BLaER1 treated with 17β-estradiol and CSF1 and Interleukin-3, amounts not matched to agents 10 nM and 100 nM (cell line): ENCODE results near the gene HHIPL2.

Experiments
- H3K27ac ChIP-seq, 11 experiments: shearing (Covaris generic); formaldehyde crosslinking; 2 replicates each; pipeline ENCODE4 v1.8.1; 2022
- H3K27me3 ChIP-seq, 11 experiments: shearing (Covaris generic); formaldehyde crosslinking; 2 replicates each; pipeline ENCODE4 v1.8.1; 2022
- H3K36me3 ChIP-seq, 11 experiments: shearing (Covaris generic); formaldehyde crosslinking; 2 replicates each; pipeline ENCODE4 v1.8.1; 2022
- H3K4me1 ChIP-seq, 10 experiments: shearing (Covaris generic); formaldehyde crosslinking; 2 replicates each; pipeline ENCODE4 v1.8.1; 2022
- H3K4me2 ChIP-seq, 11 experiments: shearing (Covaris generic); formaldehyde crosslinking; 2 replicates each; pipeline ENCODE4 v1.8.1; 2022
- H3K4me3 ChIP-seq, 10 experiments: shearing (Covaris generic); formaldehyde crosslinking; 2 replicates each; pipeline ENCODE4 v1.8.1; 2022
- H3K9ac ChIP-seq, 11 experiments: shearing (Covaris generic); formaldehyde crosslinking; 2 replicates each; pipeline ENCODE4 v1.8.1; 2022
- H3K9me3 ChIP-seq, 11 experiments: shearing (Covaris generic); formaldehyde crosslinking; replicated peaks in 1 of 11; 2 replicates each; pipeline ENCODE4 v1.8.1; 2022
- H4K20me1 ChIP-seq, 11 experiments: shearing (Covaris generic); formaldehyde crosslinking; 2 replicates each; pipeline ENCODE4 v1.8.1; 2022
- Cebpa-rat ChIP-seq, 11 experiments: shearing (Covaris generic); IDR thresholded peaks; 2 replicates each; pipeline ENCODE4 v1.8.1; 2022

The HHIPL2 gene

DNA sequence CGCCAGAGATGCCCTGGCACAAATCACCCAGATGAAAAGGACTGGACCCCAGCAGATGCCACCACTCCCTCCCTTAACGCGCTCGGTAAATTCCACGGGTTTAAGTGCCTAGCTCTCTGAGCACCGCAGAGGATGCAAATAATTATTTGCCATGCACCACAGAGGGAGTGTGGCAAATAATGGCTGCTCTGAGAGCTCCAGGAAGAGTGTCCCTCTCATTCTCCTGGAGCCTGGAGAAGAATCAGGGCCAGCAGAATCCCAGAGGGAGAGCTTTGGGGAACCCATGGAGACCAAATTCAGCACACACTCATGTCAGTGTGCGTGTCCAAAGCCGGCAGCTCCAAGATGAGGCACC lies 667 bp downstream of the HHIPL2 start:
- no peak overlapping the region for H3K4me2 ChIP-seq
- no peak for TF ChIP-seq Cebpa-rat (IDR thresholded peaks at IDR 0.05)
- H3K4me3 ChIP-seq: no peak overlapping the region

DNA sequence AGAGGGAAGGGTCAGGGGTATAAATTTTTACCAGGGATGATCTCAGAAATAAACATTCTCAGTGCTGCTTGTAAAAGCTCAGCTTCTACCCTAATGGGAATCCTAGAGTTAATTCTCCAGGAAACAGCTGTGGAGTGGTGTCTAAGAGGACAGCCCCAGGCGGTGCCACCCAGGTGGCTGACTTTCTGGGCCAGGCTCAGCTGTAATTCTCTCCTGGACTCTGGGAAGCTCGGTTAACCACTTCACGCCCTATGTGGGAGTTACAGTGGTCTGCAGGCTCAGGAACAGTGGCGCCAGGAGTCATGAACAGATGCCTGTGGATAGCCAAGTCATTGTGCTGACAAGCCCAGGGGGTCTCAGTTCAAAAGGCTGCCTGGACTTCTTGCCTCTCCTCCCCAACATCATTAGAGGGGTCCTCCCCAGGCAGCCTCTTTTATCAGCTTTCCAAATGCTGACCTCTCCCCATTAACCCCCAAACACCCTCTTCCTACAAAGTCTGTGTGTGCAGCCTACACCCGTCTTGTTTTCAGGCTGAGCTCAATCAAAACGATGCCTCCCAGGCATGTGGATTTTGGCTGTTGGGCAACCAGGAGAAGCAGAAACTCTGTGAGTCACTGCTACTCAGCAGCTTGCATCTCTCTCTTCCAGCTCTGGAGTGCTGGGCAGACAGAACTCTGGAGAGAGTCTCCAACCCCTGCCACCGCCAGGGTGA lies 1.2 kb downstream of the HHIPL2 start:
- no peak for TF ChIP-seq Cebpa-rat (IDR thresholded peaks at IDR 0.05)
- no peaks in the 10 kb centered on the region for H3K9me3 ChIP-seq
- H3K4me2 ChIP-seq: peak overlapping the region in 6 of 11 experiments; percentile 6 to 37 (median 20); a peak in 6 of 22 replicates
- no peak overlapping the region for H3K4me3 ChIP-seq
- no peaks in the 10 kb centered on the region for H3K27me3 ChIP-seq
- H3K27ac ChIP-seq: no peak overlapping the region
- no peaks in the 10 kb centered on the region for H4K20me1 ChIP-seq
- no peak overlapping the region for H3K9ac ChIP-seq
- H3K4me1 ChIP-seq: peaks cover 0 to 8% (median 5%) of the 10 kb centered on the region in 10 experiments; a peak in 8 of 20 replicates
- H3K36me3 ChIP-seq: no peaks in the 10 kb centered on the region

More for the DNA sequence above, 667 bp downstream of the HHIPL2 start:
- Histone ChIP-seq H3K4me1 (peaks cover 0 to 8% (median 5%) of the 10 kb centered on the region in 10 experiments; a peak in 8 of 20 replicates), H4K20me1 (no peaks in the 10 kb centered on the region), H3K27me3 (no peaks in the 10 kb centered on the region), H3K9ac (no peak overlapping the region), H3K9me3 (no peaks in the 10 kb centered on the region), H3K27ac (no peak overlapping the region), H3K36me3 (no peaks in the 10 kb centered on the region)

DNA sequence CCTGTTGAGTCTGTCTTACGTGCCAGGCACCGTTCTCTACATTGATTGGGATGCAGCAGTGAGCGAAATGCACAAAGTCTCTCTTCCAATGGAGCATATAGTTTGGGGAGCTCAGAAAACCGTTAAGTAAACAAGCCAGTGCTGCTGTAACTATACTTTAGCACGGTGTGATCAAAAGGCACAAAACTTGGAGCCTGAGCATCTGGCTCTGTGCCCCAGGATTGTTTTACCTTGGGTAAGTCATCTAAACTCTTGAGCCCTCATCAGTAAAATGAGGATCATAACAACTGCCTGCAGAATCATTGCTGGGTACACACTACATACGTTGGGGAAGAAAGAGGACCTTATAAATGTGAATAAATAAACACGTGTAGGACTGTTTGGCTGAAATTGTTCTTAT lies 1.8 kb downstream of the HHIPL2 start:
- H3K36me3 ChIP-seq: no peaks in the 10 kb centered on the region
- TF ChIP-seq Cebpa-rat (IDR thresholded peaks at IDR 0.05): no peak
- H3K4me1 ChIP-seq: peaks cover 0 to 8% (median 5%) of the 10 kb centered on the region in 10 experiments; a peak in 8 of 20 replicates
- no peaks in the 10 kb centered on the region for H3K27me3 ChIP-seq
- no peaks in the 10 kb centered on the region for H4K20me1 ChIP-seq
- H3K9ac ChIP-seq: no peak overlapping the region
- no peaks in the 10 kb centered on the region for H3K9me3 ChIP-seq
- H3K27ac ChIP-seq: no peak overlapping the region
- peak overlapping the region in 3 of 11 experiments; percentile 25 to 37 (median 32); a peak in 3 of 22 replicates for H3K4me2 ChIP-seq
- no peak overlapping the region for H3K4me3 ChIP-seq

DNA sequence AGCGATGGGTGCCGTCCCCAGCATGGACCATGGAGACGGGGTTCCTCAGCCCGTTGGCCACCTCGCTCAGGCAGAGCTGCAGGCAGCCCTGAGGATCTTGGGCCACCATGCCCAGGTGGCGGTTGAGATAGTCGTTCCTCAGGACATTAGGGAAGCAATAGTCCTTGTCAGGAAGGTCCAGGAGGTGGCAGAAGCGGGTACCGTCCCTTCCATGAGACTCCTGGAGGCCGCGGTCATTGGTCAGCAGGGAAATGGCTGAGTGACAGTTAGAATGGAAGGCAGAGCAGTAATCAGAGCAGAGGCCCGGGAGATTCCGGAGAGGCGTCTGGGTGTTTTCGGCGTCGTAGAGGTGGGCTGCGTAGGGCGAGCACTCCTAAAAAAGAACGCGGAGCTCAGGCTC lies 4.1 kb downstream of the HHIPL2 start:
- TF ChIP-seq Cebpa-rat (IDR thresholded peaks at IDR 0.05): no peak
- Histone ChIP-seq H3K9me3 (no peaks in the 10 kb centered on the region), H3K27me3 (no peaks in the 10 kb centered on the region), H3K4me1 (peaks cover 0 to 8% (median 5%) of the 10 kb centered on the region in 10 experiments; a peak in 8 of 20 replicates), H3K4me3 (no peak overlapping the region), H4K20me1 (no peaks in the 10 kb centered on the region), H3K4me2 (no peak overlapping the region), H3K36me3 (no peaks in the 10 kb centered on the region), H3K9ac (no peak overlapping the region), H3K27ac (no peak overlapping the region)

DNA sequence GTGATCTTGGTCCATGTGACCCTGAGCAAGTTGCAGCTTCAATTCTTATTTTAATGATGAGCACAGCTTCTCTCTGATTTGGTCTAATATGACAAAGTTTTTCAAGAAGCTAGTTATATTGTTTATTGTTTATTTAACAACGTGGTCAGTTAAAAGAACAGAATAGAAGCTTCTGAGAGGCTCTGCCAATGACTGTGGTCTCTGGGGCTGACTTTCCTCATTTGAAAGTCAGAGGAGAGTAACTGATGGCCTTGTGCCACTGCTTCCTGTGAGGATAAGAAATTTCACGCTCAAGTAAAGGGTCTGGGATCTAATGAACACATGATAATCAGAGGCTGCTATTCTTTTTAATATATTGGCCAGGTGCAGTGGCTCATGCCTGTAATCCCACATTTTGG lies 7.3 kb downstream of the HHIPL2 start:
- no peak for TF ChIP-seq Cebpa-rat (IDR thresholded peaks at IDR 0.05)
- no peaks in the 10 kb centered on the region for H3K4me1 ChIP-seq

DNA sequence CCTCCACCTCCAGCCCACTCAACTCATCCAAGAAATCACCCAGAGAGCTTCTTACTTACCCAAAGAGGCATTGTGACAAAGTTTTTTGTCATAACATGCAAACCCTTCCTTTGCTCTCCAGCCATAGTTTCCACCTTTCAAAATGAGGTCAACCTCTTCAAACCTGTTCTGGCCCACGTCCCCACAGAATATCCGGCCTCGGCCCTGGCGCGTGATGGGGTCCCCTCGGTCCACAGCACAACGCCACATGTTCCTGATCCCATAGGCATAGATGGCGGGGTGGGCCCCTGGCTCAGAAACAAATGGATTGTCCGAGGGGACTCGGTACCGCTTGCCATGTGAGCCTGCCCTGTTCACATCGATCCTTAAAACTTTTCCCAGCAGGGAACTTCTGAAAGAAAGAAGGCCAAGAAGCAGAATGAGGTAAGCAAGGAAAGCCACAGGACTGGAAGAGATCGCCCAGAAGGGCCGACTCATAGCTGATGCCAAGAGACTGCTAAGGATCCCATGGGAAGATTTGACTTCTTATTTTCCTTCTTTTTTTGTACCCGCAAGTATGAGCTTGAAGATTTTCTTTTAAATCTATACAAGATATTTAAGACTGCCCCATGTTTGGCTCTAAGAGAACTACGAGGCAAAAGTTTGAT lies 7.8 kb downstream of the HHIPL2 start:
- Histone ChIP-seq H3K9me3 (no peaks in the 10 kb centered on the region), H3K36me3 (no peaks in the 10 kb centered on the region), H3K27ac (no peak overlapping the region), H3K4me3 (no peak overlapping the region), H3K4me1 (no peaks in the 10 kb centered on the region), H3K4me2 (no peak overlapping the region), H3K9ac (no peak overlapping the region), H3K27me3 (no peaks in the 10 kb centered on the region), H4K20me1 (no peaks in the 10 kb centered on the region)
- TF ChIP-seq Cebpa-rat (IDR thresholded peaks at IDR 0.05): no peak

More for the DNA sequence above, 7.3 kb downstream of the HHIPL2 start:
- Histone ChIP-seq H3K4me3 (no peak overlapping the region), H3K9me3 (no peaks in the 10 kb centered on the region), H3K36me3 (no peaks in the 10 kb centered on the region), H3K9ac (no peak overlapping the region), H4K20me1 (no peaks in the 10 kb centered on the region), H3K4me2 (no peak overlapping the region), H3K27ac (no peak overlapping the region), H3K27me3 (no peaks in the 10 kb centered on the region)

DNA sequence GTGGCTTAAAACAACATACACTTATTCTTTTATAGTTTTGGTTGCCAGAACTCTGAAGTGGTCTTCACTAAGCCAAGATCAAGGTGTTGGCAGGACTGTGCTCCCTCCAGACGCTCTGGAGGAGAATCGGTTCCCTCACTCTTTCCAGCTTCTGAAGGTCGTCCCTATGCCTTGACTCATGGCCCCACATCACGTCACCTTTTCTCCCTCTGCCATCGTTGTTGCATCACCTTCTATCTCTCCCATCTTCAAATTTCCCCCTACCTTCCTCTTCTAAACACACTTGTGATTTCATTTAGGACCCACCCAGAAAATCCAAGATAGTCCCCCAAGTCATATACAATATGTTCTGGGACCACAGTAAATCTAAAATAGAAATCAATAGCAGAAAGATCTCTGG lies 12.4 kb downstream of the HHIPL2 start:
- no peak for TF ChIP-seq Cebpa-rat (IDR thresholded peaks at IDR 0.05)
- Histone ChIP-seq H3K27me3 (no peaks in the 10 kb centered on the region), H3K36me3 (no peaks in the 10 kb centered on the region)

DNA sequence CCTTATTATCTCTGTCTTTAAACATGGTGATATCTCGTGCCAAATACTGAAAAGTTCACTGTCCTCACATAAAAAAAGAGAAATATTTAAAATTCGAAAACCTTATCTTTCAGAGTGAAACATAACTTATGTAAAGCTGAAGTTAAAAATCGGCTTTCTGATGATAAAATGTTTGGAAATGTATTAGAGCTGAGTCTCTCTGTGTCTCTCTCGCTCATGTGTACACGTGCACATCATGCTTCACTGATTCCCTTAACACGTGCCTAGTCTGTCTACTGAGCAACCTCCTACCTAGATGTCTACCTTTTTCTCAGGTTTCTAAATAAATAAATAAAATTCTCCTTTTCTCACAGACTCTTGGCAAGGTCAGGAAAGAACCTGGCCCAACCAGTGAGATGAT lies 17.1 kb downstream of the HHIPL2 start:
- no peak overlapping the region for H3K4me2 ChIP-seq
- no peak overlapping the region for H3K9ac ChIP-seq
- TF ChIP-seq Cebpa-rat (IDR thresholded peaks at IDR 0.05): no peak
- H3K4me3 ChIP-seq: no peak overlapping the region
- no peaks in the 10 kb centered on the region for H3K27me3 ChIP-seq
- no peaks in the 10 kb centered on the region for H4K20me1 ChIP-seq
- no peaks in the 10 kb centered on the region for H3K36me3 ChIP-seq
- H3K27ac ChIP-seq: no peak overlapping the region
- peaks cover 0 to 9% (median 0%) of the 10 kb centered on the region in 11 experiments; a peak in 1 of 22 replicates for H3K9me3 ChIP-seq
- H3K4me1 ChIP-seq: no peaks in the 10 kb centered on the region

More for the DNA sequence above, 12.4 kb downstream of the HHIPL2 start:
- no peak overlapping the region for H3K9ac ChIP-seq
- H3K4me1 ChIP-seq: no peaks in the 10 kb centered on the region
- no peak overlapping the region for H3K4me3 ChIP-seq
- H3K9me3 ChIP-seq: no peaks in the 10 kb centered on the region
- no peaks in the 10 kb centered on the region for H4K20me1 ChIP-seq
- H3K27ac ChIP-seq: no peak overlapping the region
- no peak overlapping the region for H3K4me2 ChIP-seq

DNA sequence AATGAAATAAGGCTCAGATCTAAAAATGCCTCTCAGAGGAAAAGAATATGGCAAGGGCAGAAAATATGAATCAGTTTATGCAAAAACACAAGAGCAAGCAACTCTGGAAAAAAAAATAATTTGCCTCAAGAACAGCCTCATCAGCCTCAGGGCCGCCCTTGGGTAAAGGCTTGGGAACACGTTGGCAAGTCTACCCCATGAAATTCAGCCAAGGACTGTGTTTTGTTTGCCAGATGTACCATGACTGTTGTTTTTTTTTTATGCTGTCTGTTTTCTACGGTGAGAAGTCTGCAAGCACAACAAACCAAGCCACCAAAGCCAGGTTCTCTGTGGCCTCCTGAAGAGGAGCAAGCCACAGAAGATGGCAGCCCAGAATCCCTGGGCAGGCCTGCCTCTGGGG lies 18.0 kb downstream of the HHIPL2 start:
- peaks cover 0 to 9% (median 0%) of the 10 kb centered on the region in 11 experiments; a peak in 1 of 22 replicates for H3K9me3 ChIP-seq
- H3K4me2 ChIP-seq: no peak overlapping the region
- H3K27me3 ChIP-seq: no peaks in the 10 kb centered on the region
- no peak overlapping the region for H3K27ac ChIP-seq
- TF ChIP-seq Cebpa-rat (IDR thresholded peaks at IDR 0.05): no peak
- no peaks in the 10 kb centered on the region for H3K4me1 ChIP-seq
- H4K20me1 ChIP-seq: no peaks in the 10 kb centered on the region
- no peak overlapping the region for H3K9ac ChIP-seq
- no peak overlapping the region for H3K4me3 ChIP-seq
- H3K36me3 ChIP-seq: no peaks in the 10 kb centered on the region

DNA sequence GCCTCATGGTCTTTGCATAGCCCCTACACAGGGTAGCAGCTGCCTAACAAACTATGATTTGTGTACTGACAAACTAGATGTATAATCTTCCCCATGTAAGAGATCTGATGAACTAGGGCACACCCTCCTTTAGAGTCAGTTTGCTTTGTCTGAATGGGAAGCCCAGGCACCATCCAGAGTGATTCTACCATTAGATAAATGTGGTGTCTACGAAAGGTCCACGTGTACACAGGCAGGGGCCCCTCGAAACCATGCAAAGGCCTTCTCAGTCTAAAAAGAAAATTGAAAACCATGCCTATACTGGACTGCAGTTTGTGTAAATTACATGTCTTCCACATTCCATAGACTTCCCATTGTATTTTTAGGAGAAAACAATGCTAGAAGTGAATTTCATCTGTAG lies 18.7 kb downstream of the HHIPL2 start:
- Histone ChIP-seq H3K4me3 (no peak overlapping the region), H3K36me3 (no peaks in the 10 kb centered on the region), H3K27me3 (no peaks in the 10 kb centered on the region), H4K20me1 (no peaks in the 10 kb centered on the region), H3K27ac (no peak overlapping the region), H3K9ac (no peak overlapping the region), H3K9me3 (peaks cover 0 to 9% (median 0%) of the 10 kb centered on the region in 11 experiments; a peak in 1 of 22 replicates), H3K4me2 (no peak overlapping the region), H3K4me1 (no peaks in the 10 kb centered on the region)
- no peak for TF ChIP-seq Cebpa-rat (IDR thresholded peaks at IDR 0.05)
